Breast epithelium (tissue), 3 donors: Measurements from ENCODE around the gene SIGLEC6.

Experiments
- POLR2AphosphoS5 ChIP-seq, 3 donors: sonication (generic); formaldehyde crosslinking; IDR thresholded peaks; one replicate each; pipeline ENCODE4 v1.6.1; 2017; ENCODE audit warnings: antibody characterized with exemption in 3 of 3
- TF ChIP-seq, protein P1 (sequence below), 3 donors: fragments of 450-650 bp; IDR thresholded peaks; one replicate each; pipeline ENCODE4 v1.5.1; 2016 to 2017; ENCODE audit warnings: antibody characterized with exemption in 3 of 3, mild to moderate bottlenecking in 3 of 3, moderate library complexity in 3 of 3

DNA sequence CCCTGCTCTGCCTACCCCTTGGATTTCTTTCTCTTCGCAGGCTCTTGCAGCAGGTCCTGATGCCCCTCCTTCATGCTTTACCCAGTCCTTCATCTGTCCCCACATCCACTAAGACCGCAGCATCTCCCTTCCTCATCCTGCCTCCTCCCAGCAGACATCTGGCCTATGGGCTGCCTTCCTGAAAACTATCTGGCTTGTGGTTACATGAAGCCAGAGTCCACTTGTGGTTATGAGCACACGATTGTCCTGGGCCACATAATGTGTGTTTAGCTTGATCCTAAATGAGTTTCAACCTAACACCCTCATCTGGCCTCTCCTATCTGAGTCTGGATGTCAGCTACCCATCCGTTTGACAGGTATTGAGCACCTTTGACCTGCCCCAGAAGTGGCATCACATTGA lies 34.1 kb upstream of the SIGLEC6 start:
- TF ChIP-seq, protein P1, sequence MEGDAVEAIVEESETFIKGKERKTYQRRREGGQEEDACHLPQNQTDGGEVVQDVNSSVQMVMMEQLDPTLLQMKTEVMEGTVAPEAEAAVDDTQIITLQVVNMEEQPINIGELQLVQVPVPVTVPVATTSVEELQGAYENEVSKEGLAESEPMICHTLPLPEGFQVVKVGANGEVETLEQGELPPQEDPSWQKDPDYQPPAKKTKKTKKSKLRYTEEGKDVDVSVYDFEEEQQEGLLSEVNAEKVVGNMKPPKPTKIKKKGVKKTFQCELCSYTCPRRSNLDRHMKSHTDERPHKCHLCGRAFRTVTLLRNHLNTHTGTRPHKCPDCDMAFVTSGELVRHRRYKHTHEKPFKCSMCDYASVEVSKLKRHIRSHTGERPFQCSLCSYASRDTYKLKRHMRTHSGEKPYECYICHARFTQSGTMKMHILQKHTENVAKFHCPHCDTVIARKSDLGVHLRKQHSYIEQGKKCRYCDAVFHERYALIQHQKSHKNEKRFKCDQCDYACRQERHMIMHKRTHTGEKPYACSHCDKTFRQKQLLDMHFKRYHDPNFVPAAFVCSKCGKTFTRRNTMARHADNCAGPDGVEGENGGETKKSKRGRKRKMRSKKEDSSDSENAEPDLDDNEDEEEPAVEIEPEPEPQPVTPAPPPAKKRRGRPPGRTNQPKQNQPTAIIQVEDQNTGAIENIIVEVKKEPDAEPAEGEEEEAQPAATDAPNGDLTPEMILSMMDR (IDR thresholded peaks at IDR 0.05), result no peak
- TF ChIP-seq POLR2AphosphoS5 (IDR thresholded peaks at IDR 0.05), result no peak
